WTC11 (cell line): ENCODE data around the gene LDLRAD4. TPM values are rescaled to one million over a fixed set of nuclear protein-coding genes. Genes with fewer than 3 reads are reported as not detected.

Source experiments
- ATAC-seq: fragments of 200-7000 bp; cut with Tn5 transposase; 2 replicates; pipeline ENCODE4 v1.10.0; 2021; ENCODE audit warnings: mild to moderate bottlenecking, moderate library complexity
- CTCF ChIA-PET: fragments of 300-600 bp; sonication (Branson Sonifier 250); formaldehyde crosslinking; loops from one replicate; lab custom pipeline; 2021; ENCODE audit warnings: antibody characterized with exemption; lab: Charles Lee
- POLR2A ChIA-PET: fragments of 350-600 bp; sonication (Branson Sonifier 250); formaldehyde crosslinking; loops from one replicate; lab custom pipeline; 2021; ENCODE audit warnings: antibody characterized with exemption; lab: Charles Lee
- DNase-seq: peaks from one replicate; pipeline ENCODE4 v3.0.0; 2021; ENCODE audit warnings: low spot score
- H3K27ac Mint-ChIP-seq: 2 replicates; pipeline ENCODE4 v1.8.0; 2021; ENCODE audit warnings: mixed read lengths
- H3K27me3 Mint-ChIP-seq: 2 replicates; pipeline ENCODE4 v1.8.0; 2021; ENCODE audit warnings: low read depth, mild to moderate bottlenecking, moderate library complexity, mixed read lengths
- H3K36me3 Mint-ChIP-seq: 2 replicates; pipeline ENCODE4 v1.8.0; 2021; ENCODE audit warnings: mixed read lengths
- H3K4me1 Mint-ChIP-seq: 2 replicates; pipeline ENCODE4 v1.8.0; 2022; ENCODE audit warnings: mixed read lengths
- H3K4me3 Mint-ChIP-seq: 2 replicates; pipeline ENCODE4 v1.8.0; 2021; ENCODE audit warnings: mild to moderate bottlenecking, moderate library complexity, mixed read lengths
- H3K9me3 Mint-ChIP-seq: 2 replicates; pipeline ENCODE4 v1.8.0; 2021; ENCODE audit warnings: mixed read lengths
- CBFB ChIP-seq: sonication (generic); formaldehyde crosslinking; IDR thresholded peaks from 2 replicates; pipeline ENCODE4 v1.8.1; 2022; ENCODE audit warnings: mild to moderate bottlenecking, low read depth, missing genetic modification reagents
- IRF2 ChIP-seq: sonication (generic); formaldehyde crosslinking; IDR thresholded peaks from 2 replicates; pipeline ENCODE4 v1.8.0; 2022; ENCODE audit warnings: low read depth, missing genetic modification reagents, borderline replicate concordance
- MXD4 ChIP-seq: fragments of 250-450 bp; sonication (Bioruptor Pico); IDR thresholded peaks from 2 replicates; pipeline ENCODE4 v1.8.0; 2021; ENCODE audit warnings: mild to moderate bottlenecking, moderate library complexity, borderline replicate concordance
- TCF7 ChIP-seq: sonication (generic); formaldehyde crosslinking; IDR thresholded peaks from 2 replicates; pipeline ENCODE4 v1.8.0; 2022; ENCODE audit warnings: mild to moderate bottlenecking, low read depth, missing genetic modification reagents, moderate library complexity
- TEAD4 ChIP-seq: sonication (generic); formaldehyde crosslinking; IDR thresholded peaks from 2 replicates; pipeline ENCODE4 v1.8.0; 2022; ENCODE audit warnings: mild to moderate bottlenecking, missing genetic modification reagents
- ZNF121 ChIP-seq: sonication (generic); formaldehyde crosslinking; IDR thresholded peaks from 2 replicates; pipeline ENCODE4 v1.8.0; 2023; ENCODE audit warnings: missing genetic modification reagents
- total RNA-seq: library from RNA; stranded (reverse); gene quantifications from 3 replicates; pipeline ENCODE4 v1.2.3, GENCODE V29; 2021
- TF ChIP-seq, protein P1 (sequence below): sonication (generic); formaldehyde crosslinking; IDR thresholded peaks from 2 replicates; pipeline ENCODE4 v1.8.1; 2022; ENCODE audit warnings: low read depth, missing genetic modification reagents, borderline replicate concordance
- TF ChIP-seq, protein P2 (sequence below): fragments of 250-450 bp; sonication (Bioruptor Pico); IDR thresholded peaks from 2 replicates; pipeline ENCODE4 v1.9.0; 2021; ENCODE audit warnings: mild to moderate bottlenecking, borderline replicate concordance
- TF ChIP-seq, protein P3 (sequence below): fragments of 250-450 bp; sonication (Bioruptor Pico); IDR thresholded peaks from 2 replicates; pipeline ENCODE4 v1.9.0; 2021; ENCODE audit warnings: mild to moderate bottlenecking
- TF ChIP-seq, protein P4 (sequence below): fragments of 250-450 bp; sonication (Bioruptor Pico); IDR thresholded peaks from 2 replicates; pipeline ENCODE4 v1.9.0; 2021; ENCODE audit warnings: moderate library complexity, mild to moderate bottlenecking, inconsistent platforms, borderline replicate concordance
- TF ChIP-seq, protein P5 (sequence below): sonication (generic); formaldehyde crosslinking; IDR thresholded peaks from 2 replicates; pipeline ENCODE4 v1.8.0; 2022; ENCODE audit warnings: missing genetic modification reagents
- TF ChIP-seq, protein P6 (sequence below): sonication (generic); formaldehyde crosslinking; IDR thresholded peaks from 2 replicates; pipeline ENCODE4 v1.8.0; 2023; ENCODE audit warnings: mild to moderate bottlenecking, missing genetic modification reagents

Gene LDLRAD4
- total RNA-seq, 1 experiment from 2014 or later = 6.2 TPM

DNA sequence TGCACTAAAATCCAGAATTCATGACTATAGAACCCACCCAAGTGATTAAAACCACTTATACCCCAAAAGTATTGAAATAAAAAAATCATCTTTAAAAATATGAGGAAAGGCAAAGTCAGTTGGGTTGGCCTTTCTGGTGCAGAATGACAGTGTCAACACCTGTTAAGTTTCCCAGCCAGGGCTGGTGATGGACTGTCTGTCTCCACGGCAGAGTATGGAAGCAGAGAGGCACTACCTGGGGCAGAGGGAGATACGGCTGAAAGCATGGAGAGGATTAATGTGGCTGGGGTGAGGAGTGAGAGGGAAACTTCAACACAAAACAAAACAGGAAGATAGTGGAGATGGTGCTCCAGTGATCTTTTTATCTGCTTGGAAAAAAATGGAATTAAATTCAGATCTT, 292.0 kb downstream of the LDLRAD4 start:
- peaks cover 6% of the 10 kb centered on the region; the same call in 1 of the 2 replicates for H3K9me3 Mint-ChIP-seq
- no peak for ATAC-seq
- no peaks in the 10 kb centered on the region for H3K27me3 Mint-ChIP-seq
- CTCF ChIA-PET = no interaction called here
- POLR2A ChIA-PET = no interaction called here
- no peak for DNase-seq
- no peak overlapping the region for H3K4me3 Mint-ChIP-seq
- H3K4me1 Mint-ChIP-seq = peaks cover 12% of the 10 kb centered on the region
- H3K36me3 Mint-ChIP-seq = no peaks in the 10 kb centered on the region
- TF ChIP-seq, protein P1, sequence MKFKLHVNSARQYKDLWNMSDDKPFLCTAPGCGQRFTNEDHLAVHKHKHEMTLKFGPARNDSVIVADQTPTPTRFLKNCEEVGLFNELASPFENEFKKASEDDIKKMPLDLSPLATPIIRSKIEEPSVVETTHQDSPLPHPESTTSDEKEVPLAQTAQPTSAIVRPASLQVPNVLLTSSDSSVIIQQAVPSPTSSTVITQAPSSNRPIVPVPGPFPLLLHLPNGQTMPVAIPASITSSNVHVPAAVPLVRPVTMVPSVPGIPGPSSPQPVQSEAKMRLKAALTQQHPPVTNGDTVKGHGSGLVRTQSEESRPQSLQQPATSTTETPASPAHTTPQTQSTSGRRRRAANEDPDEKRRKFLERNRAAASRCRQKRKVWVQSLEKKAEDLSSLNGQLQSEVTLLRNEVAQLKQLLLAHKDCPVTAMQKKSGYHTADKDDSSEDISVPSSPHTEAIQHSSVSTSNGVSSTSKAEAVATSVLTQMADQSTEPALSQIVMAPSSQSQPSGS = no peak
- TF ChIP-seq ZNF121 (CRISPR knock-in tag) = no peak
- TF ChIP-seq CBFB (CRISPR knock-in tag) = no peak
- TF ChIP-seq, protein P2, sequence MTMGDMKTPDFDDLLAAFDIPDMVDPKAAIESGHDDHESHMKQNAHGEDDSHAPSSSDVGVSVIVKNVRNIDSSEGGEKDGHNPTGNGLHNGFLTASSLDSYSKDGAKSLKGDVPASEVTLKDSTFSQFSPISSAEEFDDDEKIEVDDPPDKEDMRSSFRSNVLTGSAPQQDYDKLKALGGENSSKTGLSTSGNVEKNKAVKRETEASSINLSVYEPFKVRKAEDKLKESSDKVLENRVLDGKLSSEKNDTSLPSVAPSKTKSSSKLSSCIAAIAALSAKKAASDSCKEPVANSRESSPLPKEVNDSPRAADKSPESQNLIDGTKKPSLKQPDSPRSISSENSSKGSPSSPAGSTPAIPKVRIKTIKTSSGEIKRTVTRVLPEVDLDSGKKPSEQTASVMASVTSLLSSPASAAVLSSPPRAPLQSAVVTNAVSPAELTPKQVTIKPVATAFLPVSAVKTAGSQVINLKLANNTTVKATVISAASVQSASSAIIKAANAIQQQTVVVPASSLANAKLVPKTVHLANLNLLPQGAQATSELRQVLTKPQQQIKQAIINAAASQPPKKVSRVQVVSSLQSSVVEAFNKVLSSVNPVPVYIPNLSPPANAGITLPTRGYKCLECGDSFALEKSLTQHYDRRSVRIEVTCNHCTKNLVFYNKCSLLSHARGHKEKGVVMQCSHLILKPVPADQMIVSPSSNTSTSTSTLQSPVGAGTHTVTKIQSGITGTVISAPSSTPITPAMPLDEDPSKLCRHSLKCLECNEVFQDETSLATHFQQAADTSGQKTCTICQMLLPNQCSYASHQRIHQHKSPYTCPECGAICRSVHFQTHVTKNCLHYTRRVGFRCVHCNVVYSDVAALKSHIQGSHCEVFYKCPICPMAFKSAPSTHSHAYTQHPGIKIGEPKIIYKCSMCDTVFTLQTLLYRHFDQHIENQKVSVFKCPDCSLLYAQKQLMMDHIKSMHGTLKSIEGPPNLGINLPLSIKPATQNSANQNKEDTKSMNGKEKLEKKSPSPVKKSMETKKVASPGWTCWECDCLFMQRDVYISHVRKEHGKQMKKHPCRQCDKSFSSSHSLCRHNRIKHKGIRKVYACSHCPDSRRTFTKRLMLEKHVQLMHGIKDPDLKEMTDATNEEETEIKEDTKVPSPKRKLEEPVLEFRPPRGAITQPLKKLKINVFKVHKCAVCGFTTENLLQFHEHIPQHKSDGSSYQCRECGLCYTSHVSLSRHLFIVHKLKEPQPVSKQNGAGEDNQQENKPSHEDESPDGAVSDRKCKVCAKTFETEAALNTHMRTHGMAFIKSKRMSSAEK (CRISPR knock-in tag) = no peak
- TF ChIP-seq, protein P3, sequence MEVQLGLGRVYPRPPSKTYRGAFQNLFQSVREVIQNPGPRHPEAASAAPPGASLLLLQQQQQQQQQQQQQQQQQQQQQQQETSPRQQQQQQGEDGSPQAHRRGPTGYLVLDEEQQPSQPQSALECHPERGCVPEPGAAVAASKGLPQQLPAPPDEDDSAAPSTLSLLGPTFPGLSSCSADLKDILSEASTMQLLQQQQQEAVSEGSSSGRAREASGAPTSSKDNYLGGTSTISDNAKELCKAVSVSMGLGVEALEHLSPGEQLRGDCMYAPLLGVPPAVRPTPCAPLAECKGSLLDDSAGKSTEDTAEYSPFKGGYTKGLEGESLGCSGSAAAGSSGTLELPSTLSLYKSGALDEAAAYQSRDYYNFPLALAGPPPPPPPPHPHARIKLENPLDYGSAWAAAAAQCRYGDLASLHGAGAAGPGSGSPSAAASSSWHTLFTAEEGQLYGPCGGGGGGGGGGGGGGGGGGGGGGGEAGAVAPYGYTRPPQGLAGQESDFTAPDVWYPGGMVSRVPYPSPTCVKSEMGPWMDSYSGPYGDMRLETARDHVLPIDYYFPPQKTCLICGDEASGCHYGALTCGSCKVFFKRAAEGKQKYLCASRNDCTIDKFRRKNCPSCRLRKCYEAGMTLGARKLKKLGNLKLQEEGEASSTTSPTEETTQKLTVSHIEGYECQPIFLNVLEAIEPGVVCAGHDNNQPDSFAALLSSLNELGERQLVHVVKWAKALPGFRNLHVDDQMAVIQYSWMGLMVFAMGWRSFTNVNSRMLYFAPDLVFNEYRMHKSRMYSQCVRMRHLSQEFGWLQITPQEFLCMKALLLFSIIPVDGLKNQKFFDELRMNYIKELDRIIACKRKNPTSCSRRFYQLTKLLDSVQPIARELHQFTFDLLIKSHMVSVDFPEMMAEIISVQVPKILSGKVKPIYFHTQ = no peak
- TF ChIP-seq, protein P4, sequence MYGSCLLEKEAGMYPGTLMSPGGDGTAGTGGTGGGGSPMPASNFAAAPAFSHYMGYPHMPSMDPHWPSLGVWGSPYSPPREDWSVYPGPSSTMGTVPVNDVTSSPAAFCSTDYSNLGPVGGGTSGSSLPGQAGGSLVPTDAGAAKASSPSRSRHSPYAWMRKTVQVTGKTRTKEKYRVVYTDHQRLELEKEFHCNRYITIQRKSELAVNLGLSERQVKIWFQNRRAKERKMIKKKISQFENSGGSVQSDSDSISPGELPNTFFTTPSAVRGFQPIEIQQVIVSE (CRISPR knock-in tag) = no peak
- TF ChIP-seq, protein P5, sequence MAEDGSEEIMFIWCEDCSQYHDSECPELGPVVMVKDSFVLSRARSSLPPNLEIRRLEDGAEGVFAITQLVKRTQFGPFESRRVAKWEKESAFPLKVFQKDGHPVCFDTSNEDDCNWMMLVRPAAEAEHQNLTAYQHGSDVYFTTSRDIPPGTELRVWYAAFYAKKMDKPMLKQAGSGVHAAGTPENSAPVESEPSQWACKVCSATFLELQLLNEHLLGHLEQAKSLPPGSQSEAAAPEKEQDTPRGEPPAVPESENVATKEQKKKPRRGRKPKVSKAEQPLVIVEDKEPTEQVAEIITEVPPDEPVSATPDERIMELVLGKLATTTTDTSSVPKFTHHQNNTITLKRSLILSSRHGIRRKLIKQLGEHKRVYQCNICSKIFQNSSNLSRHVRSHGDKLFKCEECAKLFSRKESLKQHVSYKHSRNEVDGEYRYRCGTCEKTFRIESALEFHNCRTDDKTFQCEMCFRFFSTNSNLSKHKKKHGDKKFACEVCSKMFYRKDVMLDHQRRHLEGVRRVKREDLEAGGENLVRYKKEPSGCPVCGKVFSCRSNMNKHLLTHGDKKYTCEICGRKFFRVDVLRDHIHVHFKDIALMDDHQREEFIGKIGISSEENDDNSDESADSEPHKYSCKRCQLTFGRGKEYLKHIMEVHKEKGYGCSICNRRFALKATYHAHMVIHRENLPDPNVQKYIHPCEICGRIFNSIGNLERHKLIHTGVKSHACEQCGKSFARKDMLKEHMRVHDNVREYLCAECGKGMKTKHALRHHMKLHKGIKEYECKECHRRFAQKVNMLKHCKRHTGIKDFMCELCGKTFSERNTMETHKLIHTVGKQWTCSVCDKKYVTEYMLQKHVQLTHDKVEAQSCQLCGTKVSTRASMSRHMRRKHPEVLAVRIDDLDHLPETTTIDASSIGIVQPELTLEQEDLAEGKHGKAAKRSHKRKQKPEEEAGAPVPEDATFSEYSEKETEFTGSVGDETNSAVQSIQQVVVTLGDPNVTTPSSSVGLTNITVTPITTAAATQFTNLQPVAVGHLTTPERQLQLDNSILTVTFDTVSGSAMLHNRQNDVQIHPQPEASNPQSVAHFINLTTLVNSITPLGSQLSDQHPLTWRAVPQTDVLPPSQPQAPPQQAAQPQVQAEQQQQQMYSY (CRISPR knock-in tag) = no peak
- TF ChIP-seq, protein P6, sequence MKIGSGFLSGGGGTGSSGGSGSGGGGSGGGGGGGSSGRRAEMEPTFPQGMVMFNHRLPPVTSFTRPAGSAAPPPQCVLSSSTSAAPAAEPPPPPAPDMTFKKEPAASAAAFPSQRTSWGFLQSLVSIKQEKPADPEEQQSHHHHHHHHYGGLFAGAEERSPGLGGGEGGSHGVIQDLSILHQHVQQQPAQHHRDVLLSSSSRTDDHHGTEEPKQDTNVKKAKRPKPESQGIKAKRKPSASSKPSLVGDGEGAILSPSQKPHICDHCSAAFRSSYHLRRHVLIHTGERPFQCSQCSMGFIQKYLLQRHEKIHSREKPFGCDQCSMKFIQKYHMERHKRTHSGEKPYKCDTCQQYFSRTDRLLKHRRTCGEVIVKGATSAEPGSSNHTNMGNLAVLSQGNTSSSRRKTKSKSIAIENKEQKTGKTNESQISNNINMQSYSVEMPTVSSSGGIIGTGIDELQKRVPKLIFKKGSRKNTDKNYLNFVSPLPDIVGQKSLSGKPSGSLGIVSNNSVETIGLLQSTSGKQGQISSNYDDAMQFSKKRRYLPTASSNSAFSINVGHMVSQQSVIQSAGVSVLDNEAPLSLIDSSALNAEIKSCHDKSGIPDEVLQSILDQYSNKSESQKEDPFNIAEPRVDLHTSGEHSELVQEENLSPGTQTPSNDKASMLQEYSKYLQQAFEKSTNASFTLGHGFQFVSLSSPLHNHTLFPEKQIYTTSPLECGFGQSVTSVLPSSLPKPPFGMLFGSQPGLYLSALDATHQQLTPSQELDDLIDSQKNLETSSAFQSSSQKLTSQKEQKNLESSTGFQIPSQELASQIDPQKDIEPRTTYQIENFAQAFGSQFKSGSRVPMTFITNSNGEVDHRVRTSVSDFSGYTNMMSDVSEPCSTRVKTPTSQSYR = no peak
- no peak for TF ChIP-seq IRF2 (CRISPR knock-in tag)
- no peak for TF ChIP-seq MXD4 (CRISPR knock-in tag)
- TF ChIP-seq TEAD4 = no peak
- no peak for TF ChIP-seq TCF7 (CRISPR knock-in tag)
- H3K27ac Mint-ChIP-seq = no peak overlapping the region
